NCI-H187 treated with DMSO at 0.1 percent for 48 hours (cell line): Measurements from ENCODE around the gene MXD3.
"Not testable (repeated sequence)": the region's sequence is repeated elsewhere in the genome, so short reads cannot be mapped to it uniquely, and the experiment has no call there.

ENCODE experiments used
- DNase-seq: peaks from one replicate; lab custom pipeline; 2025; lab: John Stamatoyannopoulos, UW

MXD3 gene, protein sequence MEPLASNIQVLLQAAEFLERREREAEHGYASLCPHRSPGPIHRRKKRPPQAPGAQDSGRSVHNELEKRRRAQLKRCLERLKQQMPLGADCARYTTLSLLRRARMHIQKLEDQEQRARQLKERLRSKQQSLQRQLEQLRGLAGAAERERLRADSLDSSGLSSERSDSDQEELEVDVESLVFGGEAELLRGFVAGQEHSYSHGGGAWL

DNA sequence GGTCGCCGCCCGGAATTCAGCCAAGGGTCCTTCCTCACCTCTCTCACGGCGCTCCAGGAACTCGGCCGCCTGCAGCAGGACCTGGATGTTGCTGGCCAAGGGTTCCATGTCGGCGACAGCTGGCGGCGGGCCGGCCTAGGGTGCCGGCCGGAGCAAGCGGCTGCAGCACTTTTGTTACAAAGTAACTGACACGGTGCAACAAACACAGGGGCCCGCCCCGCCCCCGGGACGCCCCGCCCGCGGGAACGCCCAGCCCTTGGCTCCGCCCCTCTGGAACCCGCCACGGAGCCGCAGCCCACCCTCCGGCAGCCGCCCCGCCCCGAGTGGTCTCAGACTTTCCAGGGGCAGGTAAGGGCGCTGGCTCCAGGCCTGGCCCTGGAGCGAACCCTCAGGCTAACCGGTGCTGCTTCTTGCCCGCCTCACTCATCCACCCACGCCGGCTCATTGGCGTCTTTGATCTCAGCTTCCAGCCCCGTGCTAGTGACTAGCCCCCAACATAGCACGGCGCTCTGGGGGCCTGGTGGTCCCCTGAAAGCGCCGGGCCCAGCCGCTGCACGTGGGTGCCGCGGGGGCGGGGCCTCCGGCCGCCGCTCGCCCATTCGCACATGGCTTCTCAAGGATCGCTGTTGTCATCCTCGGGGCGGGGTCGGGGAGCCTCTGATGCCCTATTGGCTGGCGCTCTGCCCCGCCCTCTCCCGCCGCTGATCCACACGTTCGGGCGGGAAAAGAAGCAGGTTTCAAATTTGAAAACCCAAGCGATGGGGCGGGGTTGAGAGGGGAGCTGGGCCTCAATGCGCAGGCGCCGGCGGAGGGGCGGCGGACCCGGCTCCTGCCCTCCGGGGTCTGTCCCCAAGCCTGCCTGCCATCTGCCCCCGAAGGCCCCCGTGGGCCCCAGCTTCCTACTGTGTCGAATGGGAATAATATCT is at the start of gene MXD3:
TSS of gene MXD3 (minus strand) at position 176 of the 926 bp plus-strand sequence. CDS start at position 108, 68 bp downstream.
- DNase-seq: peak; percentile 91

DNA sequence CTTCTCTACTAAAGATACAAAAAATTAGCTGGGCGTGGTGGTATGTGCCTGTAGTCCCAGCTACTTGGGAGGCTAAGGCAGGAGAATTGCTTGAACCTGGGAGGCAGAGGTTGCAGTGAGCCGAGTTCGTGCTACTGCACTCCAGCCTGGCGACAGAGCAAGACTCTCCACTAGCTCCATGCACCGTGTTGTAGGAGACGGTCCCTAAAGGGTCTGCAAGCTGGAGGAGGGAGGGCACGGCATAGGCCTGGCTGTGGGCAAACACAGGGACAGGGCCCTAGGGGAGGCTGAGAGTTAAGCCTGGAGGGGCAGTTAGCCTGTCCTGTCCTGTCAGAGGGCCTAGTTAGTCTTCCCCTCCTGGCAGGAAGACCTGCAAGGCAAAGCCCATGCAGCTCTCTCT is 49.0 kb upstream of the MXD3 start:
- DNase-seq: not testable (repeated sequence)

DNA sequence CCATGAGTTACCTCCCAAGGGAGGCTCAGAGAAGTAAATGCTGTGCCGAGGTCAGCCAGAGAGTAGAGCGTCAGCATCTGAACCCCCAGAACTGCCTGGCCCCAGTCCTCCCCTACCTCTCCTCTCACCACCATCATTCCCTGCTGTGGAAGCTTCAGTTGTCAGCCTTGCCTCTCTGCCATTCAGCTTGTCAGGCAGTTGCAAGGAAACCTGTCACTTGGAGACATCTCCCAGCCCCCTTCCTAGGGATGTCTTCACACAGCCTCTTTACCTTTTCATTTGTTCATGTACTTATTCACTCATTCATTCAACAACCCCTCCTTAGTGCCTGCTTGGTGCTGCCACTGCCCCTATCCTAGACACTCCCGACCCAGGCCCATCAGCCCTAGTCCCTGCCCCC is 48.2 kb upstream of the MXD3 start:
- no peak for DNase-seq

DNA sequence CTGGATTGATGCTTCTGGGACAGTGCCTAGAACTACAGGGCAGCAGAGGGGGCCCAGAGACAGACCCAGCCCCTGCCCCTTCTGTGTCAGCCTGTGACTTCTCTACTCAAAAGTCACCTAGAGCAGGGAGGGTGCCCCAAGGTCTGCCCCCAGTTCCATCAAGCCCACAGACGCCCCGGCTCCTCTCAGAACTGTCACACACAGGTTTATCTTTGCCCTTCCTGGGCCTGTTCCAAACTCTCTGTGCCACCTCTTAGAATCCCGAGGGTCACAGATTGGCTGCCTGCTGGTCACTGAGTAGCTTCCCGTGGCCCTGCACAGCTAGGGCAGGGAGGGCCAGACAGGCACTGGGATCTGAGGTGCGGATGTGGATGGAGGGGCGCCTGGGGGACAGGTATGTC is 47.8 kb upstream of the MXD3 start:
- DNase-seq: no peak

DNA sequence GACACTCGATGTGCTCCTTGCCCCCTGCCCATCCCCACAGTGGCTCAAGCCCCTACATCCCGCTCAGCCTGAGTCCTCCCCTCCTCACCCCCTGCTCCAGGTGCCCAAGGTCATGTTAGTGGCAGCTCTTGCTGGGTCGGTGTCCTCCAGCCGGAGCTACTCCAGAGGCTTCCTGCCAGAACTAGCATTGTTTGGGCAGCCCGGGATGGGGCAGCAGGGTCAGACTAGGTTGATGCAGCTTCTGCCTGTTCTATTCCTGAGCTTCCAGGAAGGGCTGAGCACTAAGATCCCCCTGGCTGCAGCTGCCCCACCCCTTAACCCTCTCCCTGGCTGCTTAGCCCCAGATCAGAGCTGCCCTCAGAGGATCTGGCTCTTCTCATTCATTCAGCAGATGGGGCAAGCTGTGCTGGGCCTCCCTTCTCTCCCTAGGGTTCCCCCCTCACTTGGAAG is 46.7 kb upstream of the MXD3 start:
- no peak for DNase-seq

DNA sequence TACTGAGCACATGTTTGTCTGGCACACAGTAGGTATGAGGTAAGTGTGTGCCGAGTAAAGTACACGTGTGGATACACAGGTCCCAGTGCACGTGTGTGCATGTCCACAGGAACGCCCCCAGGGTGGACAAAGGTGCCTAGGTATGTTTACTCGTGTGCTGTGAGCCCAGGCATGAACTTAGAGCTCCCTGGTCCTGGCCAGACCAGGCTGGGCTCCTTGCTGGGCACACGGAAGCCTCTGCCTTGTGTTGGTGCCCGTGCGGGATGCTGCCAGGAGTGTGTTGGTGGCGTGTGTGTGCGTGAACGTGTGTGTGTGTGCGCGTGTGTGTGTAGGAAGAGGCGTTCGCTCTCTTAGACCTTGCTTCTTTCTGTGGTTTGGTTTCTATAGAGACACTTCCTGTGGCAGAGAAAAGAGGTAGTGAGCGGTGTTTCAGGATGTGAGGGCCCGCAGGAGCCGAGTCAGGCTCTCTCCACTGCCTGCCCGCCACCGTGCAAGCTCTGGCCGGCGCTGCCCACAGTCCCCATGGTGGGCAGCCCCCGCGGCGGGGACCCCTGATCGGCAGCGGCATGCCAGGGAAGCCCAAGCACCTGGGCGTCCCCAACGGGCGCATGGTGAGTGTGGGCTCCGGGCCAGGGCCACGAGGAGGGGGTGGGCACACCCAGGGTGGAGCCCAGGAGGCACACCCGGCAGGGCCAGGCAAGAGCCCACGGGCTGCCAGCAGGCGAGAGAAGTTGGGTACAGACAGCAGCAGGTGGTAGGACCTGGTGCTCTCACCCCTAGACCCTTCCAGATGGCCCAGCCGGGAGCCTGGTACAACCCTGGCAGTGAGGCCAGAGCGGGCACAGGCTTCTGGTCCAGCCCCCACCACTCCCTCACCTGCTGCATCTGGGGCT is 46.0 kb upstream of the MXD3 start, which contains the start of gene RGS14:
TSS of gene RGS14 (plus strand) at position 466 of the 893 bp plus-strand sequence. CDS start at position 567, 101 bp downstream.
- DNase-seq: peak; percentile 29

DNA sequence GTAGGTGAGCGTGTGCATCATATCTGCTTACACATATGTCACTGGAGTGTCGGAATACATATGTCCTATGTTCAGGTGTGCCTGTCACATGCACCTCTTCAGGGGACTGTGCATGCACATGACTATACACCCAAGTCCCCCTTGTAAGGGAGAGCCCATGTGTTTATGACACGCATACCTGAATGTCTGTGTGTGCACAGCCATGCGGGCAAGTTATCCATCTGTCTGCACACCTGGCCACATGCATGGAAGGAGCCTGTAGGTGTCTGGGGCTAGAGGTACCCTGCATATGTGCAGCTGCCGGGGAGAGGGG is 45.4 kb upstream of the MXD3 start:
- no peak for DNase-seq

DNA sequence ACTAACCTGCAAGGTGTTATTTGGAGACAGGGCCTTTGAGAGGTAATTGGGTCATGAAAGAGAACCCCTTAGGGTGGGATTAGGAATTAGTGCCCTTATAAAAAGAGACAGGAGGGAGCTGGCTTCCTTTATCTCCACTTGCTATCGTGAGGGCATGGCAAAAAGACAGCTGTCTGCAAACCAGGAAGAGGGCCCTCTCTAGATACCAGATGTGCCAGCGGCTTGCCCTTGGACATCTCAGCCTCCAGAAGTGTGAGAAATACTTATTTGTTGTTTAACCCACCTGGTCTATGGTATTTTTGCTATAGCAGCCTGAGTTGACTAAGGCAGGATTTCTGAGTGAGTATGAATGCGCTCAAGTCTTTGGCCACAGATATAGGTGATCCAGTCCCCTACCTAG is 45.0 kb upstream of the MXD3 start:
- DNase-seq: no peak

DNA sequence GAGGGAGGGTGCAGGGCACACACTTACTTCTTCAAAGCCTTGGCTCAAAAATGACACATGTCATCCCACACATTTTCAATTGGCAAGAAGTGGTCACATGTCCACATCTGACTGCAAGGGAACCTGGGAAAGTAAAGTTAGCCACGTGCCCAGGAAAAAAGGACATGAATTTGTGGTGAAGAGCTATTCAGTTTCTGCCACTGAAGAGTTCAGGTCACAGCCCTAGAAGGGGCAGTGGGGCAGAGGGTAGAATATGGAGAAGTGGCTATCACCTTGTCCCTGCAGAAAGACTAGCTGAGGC is 44.1 kb upstream of the MXD3 start:
- no peak for DNase-seq

DNA sequence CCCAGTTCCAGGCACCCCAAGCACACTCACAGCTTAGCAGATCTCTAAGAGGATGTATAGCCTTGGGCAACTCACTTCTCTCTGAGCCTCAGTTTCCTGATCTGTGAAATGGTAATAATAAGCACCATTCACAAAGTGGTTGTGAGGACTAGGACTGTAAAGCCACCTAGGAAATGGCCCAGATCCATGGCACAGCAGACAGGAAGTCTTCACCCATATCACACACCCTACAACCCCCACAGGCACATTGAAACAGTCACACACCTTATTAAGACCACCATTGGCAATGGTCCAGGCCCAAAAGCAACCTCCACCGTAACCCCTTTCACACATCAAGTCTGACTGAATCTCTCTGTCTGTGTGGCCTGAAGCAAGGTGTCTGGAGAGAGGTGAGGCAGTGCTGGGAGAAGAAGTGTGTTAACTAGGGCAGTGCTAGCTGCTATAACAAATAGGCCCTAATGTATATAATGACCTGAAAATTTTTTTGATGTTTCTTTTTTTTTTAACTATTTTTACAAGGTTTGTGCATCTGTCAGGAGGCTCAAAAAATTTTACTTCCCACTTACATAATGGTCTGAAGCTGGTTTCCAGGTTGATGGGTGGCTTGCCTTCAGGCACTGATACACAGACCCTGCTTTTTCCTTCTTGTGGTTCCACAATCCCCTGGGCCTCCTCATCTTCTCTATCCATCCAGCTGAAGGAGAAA is 43.6 kb upstream of the MXD3 start:
- no peak for DNase-seq

DNA sequence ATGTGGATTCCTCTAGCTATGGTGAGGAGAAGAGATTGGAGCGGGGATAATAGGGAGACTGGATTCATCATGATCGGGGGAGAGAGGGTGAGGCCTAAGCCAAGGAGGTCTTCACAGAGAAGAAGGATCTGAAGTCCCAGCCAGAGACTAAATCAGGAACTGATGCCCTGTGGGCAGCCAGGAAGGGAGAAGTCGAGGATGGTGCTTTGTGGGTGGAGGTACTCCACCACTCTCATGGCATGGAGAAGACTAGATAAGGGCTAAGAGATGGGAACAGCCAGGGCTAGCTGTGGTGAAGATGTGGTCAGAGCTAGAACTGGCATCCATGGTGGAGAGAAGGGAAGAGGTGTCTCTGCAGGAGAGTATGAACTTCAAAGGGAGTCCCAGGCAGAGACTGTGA is 43.0 kb upstream of the MXD3 start:
- DNase-seq: no peak

DNA sequence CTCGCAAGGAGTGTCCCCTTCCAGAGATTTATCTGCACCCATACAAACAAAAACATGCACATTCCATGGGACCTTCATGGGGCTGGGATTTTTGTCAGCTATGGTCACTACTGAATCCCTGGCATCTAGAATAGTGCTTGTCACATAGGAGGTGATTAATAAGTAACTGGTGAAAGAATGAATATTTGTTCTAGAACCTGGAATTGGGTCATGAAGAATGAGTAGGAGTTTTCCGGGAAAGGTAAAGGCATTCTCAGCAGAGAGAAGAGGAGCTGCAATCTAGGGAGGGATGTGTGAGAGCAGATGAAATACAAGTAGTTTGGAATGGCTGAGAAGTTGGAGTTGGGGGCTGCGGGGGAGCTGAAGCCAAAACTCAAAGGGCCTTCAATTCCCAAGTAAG is 42.6 kb upstream of the MXD3 start:
- no peak for DNase-seq

DNA sequence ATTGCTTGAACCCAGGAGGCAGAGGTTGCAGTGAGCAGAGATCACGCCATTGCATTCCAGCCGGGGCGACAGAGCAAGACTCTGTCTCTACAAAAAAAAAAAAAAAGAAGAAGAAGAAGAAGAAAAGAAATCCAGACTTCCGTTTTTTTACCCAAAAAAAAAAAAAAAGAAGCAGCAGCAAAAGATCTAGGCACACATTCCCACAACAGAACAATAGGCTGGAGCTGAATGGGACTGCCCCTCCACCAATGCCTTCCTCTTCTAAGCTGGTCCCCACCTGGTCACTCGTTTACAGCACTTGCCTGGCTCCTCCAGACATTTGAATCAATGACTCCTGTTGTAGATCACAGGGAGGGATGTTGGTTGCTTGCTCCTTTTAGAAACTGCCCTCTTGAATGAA is 41.4 kb upstream of the MXD3 start:
- no peak for DNase-seq

DNA sequence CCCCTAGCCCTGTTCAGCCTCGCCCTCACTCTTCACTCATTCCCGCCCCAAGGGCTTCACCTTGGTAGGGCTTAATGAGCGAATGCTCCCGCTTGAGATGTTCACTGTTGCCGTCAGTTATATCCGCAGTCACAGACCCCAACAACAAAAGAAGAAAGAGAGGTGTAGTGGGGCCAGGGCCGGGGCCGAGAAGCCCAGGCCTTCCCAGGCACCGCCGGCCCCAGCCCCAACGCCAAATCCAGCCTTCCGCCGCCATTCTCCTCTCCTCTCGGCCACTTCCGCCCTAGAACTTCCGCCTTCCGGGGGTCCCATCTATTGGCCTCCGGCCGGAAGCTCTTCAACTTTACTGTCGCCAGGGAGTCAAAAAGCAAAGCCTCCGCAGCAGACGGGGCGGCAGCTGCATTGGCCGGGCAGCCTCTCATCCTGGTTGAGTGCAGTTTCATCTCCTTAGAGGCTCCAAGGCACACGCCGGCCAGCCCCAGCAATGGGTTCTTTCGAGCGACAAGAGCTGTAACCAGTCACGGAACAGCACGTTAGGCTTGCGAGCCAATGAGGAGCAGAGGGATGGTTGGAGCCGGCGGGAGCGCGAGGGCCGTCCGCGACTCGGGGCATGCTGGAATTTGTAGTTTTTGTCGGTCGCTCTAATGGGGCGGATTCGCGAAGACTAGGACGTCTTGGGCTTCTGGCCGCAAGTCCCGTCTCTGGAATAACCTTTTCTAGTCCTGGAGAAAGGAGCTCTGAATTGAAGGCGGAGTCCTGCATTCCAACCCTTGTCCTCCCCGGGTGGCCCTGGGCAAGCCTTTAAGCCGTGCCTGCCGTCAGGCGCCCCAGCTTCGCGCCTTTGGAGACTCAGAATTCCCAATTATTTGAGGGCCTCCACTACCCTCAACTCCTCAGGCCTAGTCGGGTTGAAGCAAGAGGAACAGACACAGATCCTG is 40.0 kb upstream of the MXD3 start, which contains the start of gene LMAN2:
TSS of gene LMAN2 (minus strand) at position 277 of the 938 bp plus-strand sequence. CDS start at position 256, 21 bp downstream.
- peak; percentile 77 for DNase-seq

DNA sequence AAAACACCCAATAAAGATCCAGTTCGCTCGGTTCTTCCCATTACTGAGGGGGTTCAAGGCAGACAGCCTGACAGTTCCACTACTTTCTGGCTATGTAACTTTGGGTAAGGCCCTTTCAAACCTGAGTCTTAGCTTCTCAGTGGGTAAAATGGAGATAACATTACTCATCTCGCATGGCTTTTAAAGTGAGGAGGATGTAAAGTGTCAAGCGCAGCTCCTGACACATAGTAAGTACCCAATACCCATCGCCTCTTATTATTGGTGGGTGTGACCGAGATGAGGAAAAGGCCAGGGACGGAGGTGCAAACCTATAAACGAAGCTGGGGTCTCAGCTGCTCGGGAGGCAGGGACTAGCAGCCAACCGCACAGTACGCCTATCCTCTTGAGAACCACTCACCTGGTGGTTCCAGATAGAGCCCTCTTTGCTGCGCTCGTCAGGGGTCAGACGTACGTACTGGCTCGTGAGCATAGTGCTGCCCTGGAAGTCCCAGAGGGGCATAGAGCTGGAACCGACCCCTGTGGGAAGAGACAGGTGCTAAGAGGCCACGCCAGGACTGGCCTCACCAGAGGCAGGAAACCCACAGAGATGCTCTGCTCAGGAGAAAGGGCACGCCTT is 39.2 kb upstream of the MXD3 start:
- DNase-seq: no peak

DNA sequence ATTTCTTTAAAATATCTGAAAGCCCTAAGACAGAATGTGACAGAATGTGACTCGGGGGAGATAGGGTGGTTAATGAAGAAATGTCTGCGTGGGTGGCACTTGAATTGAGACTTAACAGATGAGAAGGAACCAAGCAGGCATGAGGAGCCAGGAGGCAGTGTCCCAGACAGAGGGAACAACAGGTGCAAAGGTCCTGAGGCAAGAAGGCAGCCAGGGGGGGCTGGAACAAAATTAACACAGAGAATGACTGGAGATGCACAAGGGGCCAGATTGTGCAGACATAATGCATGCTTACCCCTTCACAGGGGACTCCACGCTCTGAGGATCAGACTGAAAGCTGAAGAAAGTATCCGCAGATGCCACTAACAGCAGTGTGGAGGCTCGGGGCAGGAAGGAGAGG is 38.1 kb upstream of the MXD3 start:
- DNase-seq: no peak

DNA sequence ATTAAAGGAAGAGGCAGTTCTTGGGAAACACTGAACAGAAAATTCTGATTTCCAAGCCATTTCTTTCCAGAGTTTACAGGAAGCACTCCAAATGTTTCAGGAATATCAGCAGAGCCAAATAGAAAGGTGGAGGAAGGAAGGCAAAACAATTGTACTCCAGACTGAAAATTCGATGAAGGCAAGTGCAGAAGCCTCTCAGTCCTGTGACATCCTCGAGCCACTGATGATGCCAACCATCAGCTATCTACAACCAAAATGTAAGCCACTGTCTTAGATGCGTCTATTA is 37.6 kb upstream of the MXD3 start:
- DNase-seq: no peak

DNA sequence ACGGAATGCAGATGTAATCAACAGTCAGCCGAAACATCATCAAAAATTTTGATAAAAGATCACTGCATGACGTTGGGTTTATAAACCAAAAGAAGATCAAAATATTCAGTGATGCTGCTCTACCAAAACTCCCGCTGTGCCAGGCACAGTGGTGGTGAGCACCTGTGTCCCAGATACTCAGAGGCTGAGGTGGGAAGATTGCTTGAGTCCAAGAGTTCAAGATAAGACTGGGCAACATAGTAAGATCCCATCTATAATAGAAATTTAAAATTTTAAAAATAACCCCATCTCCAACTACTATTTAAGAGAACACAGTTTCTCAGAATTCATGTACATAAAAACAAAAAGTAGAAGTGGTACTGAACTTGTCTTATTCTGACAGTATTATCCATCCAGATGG is 36.0 kb upstream of the MXD3 start:
- DNase-seq: no peak

DNA sequence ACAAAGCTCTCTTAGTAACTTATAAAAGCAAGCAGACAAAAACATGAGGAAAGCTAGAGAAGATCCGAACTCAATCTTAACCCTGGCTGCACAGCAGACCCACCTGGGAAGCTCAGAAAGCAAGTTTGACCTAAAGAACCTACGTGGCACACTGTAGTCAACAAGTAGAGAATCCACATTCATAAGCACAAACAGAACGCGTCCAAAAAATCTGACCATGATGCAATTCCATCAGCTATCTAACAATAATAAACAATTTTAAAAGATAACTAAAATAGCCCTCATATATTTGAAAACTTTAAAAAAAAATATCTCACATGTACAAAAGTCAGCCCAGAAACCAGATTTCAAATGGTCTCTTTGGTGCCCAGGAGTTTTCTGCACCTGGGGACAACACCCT is 35.1 kb upstream of the MXD3 start:
- DNase-seq: no peak

DNA sequence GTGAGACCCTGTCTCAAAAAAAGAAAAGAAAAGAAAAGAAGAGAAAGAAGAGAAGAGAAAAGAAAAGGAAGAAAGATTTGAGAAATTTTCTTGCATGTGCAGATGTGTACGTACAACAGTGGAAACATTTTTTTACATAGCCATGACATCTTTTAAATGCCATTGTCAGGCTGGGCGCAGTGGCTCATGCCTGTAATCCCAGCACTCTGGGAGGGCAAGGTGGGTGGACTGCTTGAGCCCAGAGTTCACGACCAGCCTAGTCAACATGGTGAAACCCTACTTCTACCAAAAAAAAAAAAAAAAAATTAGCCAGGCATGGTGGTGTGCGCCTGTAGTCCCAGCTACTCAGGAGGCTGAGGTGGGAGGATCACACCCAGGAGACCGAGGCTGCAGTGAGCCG is 33.2 kb upstream of the MXD3 start:
- no peak for DNase-seq

DNA sequence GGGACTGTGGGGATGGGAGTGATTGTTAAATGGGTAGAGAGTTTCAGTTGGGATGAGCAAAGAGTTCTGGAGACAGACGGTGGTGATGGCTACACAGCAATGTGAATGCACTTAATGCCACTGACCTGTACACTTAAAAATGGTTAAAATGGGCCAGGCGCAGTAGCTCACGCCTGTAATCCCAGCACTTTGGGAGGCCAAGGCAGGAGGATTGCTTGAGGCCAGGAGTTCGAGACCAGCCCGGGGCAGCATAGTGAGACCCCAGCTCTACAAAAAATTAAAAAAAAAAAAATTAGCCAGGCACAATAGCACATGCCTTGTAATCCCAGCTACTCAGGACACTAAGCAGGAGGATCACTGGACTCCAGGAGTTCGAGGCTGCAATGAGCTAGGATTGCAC is 32.1 kb upstream of the MXD3 start:
- DNase-seq: no peak
